Natural killer cell (primary cell): ENCODE measurements around the gene FHIT. TPM values are rescaled to one million over a fixed set of nuclear protein-coding genes. Genes with fewer than 3 reads are reported as not detected.
A peak's percentile ranks its signal among the peaks of the same experiment; 100 is the strongest.

Source experiments
- ATAC-seq, 3 donors: fragments of 150-1000 bp in 2 of 3; fragments of 200-7000 bp in 1 of 3; cut with Tn5 transposase; 1 replicate in 1 of 3; 2 replicates in 2 of 3; pipeline ENCODE4 v1.10.0; 2021; ENCODE audit warnings: mild to moderate bottlenecking in 2 of 3, moderate library complexity in 2 of 3
- DNase-seq, 2 donors: peaks; one replicate each; pipeline versions ENCODE4 v3.0.0 to v3.0.0-alpha.2; 2013 to 2021; ENCODE audit warnings: mixed read lengths in 1 of 2
- H3K27ac ChIP-seq: one replicate; pipeline ENCODE4 v1.5.1; 2013; ENCODE audit warnings: mild to moderate bottlenecking, low read length
- H3K27me3 ChIP-seq: one replicate; pipeline ENCODE4 v1.6.1; 2013; ENCODE audit warnings: low read length; ENCODE audit not compliant: control insufficient read depth, insufficient read depth
- H3K36me3 ChIP-seq: one replicate; pipeline ENCODE4 v1.6.1; 2013; ENCODE audit warnings: low read length; ENCODE audit not compliant: control insufficient read depth, insufficient read depth
- H3K4me1 ChIP-seq: one replicate; pipeline ENCODE4 v1.6.1; 2013; ENCODE audit warnings: low read length; ENCODE audit not compliant: control insufficient read depth, insufficient read depth
- H3K4me3 ChIP-seq: one replicate; pipeline ENCODE4 v1.5.1; 2013; ENCODE audit warnings: low read length
- H3K9me3 ChIP-seq: one replicate; pipeline ENCODE4 v1.6.1; 2013; ENCODE audit warnings: low read length; ENCODE audit not compliant: control insufficient read depth, insufficient read depth
- H3K27ac Mint-ChIP-seq, 2 donors: one replicate each; pipeline ENCODE4 v1.8.0; 2022; ENCODE audit warnings: mild to moderate bottlenecking in 2 of 2, mixed read lengths in 2 of 2, moderate library complexity in 1 of 2
- H3K27me3 Mint-ChIP-seq, 2 donors: one replicate each; pipeline ENCODE4 v1.8.0; 2022; ENCODE audit warnings: low read depth in 2 of 2, mixed read lengths in 2 of 2
- H3K36me3 Mint-ChIP-seq: one replicate; pipeline ENCODE4 v1.8.0; 2022; ENCODE audit warnings: mixed read lengths
- H3K4me1 Mint-ChIP-seq, 2 donors: one replicate each; pipeline ENCODE4 v1.8.0; 2022; ENCODE audit warnings: mixed read lengths in 2 of 2
- H3K4me3 Mint-ChIP-seq: one replicate; pipeline ENCODE4 v1.8.0; 2022; ENCODE audit warnings: mild to moderate bottlenecking, moderate library complexity, mixed read lengths
- H3K9me3 Mint-ChIP-seq, 2 donors: one replicate each; pipeline ENCODE4 v1.8.0; 2022; ENCODE audit warnings: mixed read lengths in 2 of 2
- WGBS: methylation state at CpG from one replicate; pipeline ENCODE4 v1.1.7; 2013; ENCODE audit warnings: missing lambda C conversion rate; ENCODE audit not compliant: insufficient coverage; 5-methylcytosine and 5-hydroxymethylcytosine counted together
- intact Hi-C: fragments of 100-400 bp; cut with micrococcal nuclease; formaldehyde crosslinking; loops from one replicate; pipeline ENCODE4 v1.14.2; 2022
- total RNA-seq, 4 donors: library from RNA; stranded (reverse); fragments of 120-200 nt in 1 of 4; gene quantifications; one replicate each; pipeline versions ENCODE4 v1.2.3 to v1.2.4, GENCODE V29; 2013 to 2022
- TF ChIP-seq, protein P1 (sequence below): fragments of 200-600 bp; IDR thresholded peaks from one replicate; pipeline ENCODE4 v1.8.0; 2022; ENCODE audit warnings: antibody characterized with exemption

The FHIT gene
- total RNA-seq, 3 donors from 2014 or later (not counting 1 experiment from before 2014, with no cell fraction given) = 2.7 to 6.1 (median 3.3) TPM

DNA sequence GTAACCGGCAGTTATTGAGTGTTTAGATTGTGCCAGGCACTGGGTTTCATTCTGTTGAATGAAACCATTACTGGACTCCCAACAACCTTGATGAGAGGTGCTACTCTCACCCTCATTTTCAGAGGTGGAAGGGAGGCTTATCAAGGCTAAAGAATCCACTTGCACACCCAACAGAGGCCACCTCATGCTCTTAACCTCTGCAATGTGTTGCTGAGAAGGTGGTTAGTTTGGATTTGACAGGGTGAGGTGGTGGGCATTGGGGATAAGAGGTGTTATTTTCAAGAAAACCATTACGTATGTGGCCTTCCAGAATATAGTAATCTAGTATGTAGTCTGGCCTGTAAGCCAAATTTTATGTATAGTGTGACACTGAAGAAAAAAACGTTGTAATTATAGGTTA is 73.1 kb downstream of the FHIT start:
- Histone ChIP-seq H3K4me3 (no peak overlapping the region), H3K36me3 (no peaks in the 10 kb centered on the region), H3K27me3 (no peaks in the 10 kb centered on the region), H3K9me3 (no peaks in the 10 kb centered on the region), H3K4me1 (no peaks in the 10 kb centered on the region), H3K27ac (no peak overlapping the region)
- intact Hi-C loops = no loop called here
- no peak for DNase-seq
- 57% methylated on average over 2 of the region's 3 CpGs for WGBS
- Mint-ChIP-seq H3K27ac (no peak overlapping the region), H3K36me3 (no peaks in the 10 kb centered on the region), H3K4me1 (peaks cover 19 to 23% of the 10 kb centered on the region in 2 donors), H3K27me3 (no peaks in the 10 kb centered on the region), H3K9me3 (no peaks in the 10 kb centered on the region), H3K4me3 (no peak overlapping the region)
- TF ChIP-seq, protein P1, sequence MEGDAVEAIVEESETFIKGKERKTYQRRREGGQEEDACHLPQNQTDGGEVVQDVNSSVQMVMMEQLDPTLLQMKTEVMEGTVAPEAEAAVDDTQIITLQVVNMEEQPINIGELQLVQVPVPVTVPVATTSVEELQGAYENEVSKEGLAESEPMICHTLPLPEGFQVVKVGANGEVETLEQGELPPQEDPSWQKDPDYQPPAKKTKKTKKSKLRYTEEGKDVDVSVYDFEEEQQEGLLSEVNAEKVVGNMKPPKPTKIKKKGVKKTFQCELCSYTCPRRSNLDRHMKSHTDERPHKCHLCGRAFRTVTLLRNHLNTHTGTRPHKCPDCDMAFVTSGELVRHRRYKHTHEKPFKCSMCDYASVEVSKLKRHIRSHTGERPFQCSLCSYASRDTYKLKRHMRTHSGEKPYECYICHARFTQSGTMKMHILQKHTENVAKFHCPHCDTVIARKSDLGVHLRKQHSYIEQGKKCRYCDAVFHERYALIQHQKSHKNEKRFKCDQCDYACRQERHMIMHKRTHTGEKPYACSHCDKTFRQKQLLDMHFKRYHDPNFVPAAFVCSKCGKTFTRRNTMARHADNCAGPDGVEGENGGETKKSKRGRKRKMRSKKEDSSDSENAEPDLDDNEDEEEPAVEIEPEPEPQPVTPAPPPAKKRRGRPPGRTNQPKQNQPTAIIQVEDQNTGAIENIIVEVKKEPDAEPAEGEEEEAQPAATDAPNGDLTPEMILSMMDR = no peak
- peak in 1 of 3 donors; percentile 60 for ATAC-seq

DNA sequence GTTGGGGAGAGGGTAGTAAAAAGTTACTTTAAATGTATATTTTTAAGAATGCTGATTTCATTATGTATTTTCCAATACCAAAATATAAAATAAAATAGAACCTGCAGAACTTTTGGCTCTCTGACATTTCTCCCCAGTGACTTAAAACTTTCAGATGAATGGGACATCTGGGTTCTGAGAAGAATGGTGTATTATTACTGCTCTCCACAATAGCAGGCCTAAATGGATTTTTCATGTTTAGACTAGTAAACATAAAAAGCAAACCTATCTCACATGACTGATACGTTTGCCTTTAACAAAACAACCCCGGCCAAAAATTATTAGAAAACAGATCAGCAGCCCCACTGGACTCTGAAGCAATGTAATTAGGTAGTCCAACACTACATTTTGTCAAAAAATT is 73.8 kb downstream of the FHIT start:
- peaks cover 23 to 27% of the 10 kb centered on the region in 2 donors for H3K4me1 Mint-ChIP-seq
- no peak overlapping the region for H3K4me3 Mint-ChIP-seq
- H3K36me3 ChIP-seq = no peaks in the 10 kb centered on the region
- no peaks in the 10 kb centered on the region for H3K36me3 Mint-ChIP-seq
- H3K27me3 ChIP-seq = no peaks in the 10 kb centered on the region
- TF ChIP-seq, protein P1 = no peak
- H3K9me3 Mint-ChIP-seq = no peaks in the 10 kb centered on the region
- H3K4me1 ChIP-seq = peaks cover 5% of the 10 kb centered on the region
- no peak for DNase-seq
- H3K27me3 Mint-ChIP-seq = no peaks in the 10 kb centered on the region
- no peak overlapping the region for H3K27ac Mint-ChIP-seq
- ATAC-seq = no peak
- 91% methylated on average over 2 of the region's 2 CpGs for WGBS
- no peak overlapping the region for H3K27ac ChIP-seq
- no peak overlapping the region for H3K4me3 ChIP-seq
- H3K9me3 ChIP-seq = no peaks in the 10 kb centered on the region
- intact Hi-C loops = no loop called here

DNA sequence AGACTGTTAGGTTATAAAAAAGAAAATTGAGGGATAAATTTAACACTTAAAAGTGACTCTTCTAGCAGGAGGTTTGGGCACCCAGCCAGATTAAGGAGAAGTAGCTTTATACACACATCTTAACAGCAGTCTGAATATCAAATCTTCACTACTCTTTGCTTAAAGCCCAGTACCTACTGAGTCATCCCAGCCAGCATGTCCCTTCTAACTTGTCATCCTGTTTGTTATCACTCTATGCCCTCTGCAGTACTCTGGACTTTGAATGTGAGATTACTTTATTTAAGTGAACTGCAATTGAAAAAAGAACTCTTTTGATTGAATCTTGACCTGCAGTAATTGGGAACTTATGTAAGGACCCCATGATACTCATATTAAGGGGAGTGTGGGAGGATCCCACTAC is 77.6 kb downstream of the FHIT start:
- Histone ChIP-seq H3K9me3 (no peaks in the 10 kb centered on the region), H3K4me1 (peaks cover 7% of the 10 kb centered on the region), H3K36me3 (no peaks in the 10 kb centered on the region), H3K27me3 (no peaks in the 10 kb centered on the region), H3K27ac (no peak overlapping the region), H3K4me3 (no peak overlapping the region)
- no peaks in the 10 kb centered on the region for H3K36me3 Mint-ChIP-seq
- ATAC-seq (no peak), DNase-seq (no peak)
- H3K27ac Mint-ChIP-seq = peak overlapping the region in 1 of 2 donors; percentile 36
- TF ChIP-seq, protein P1 = no peak
- no peaks in the 10 kb centered on the region for H3K27me3 Mint-ChIP-seq
- intact Hi-C loops = no loop called here
- H3K4me1 Mint-ChIP-seq = peaks cover 23 to 29% of the 10 kb centered on the region in 2 donors
- peak overlapping the region; percentile 10 for H3K4me3 Mint-ChIP-seq
- H3K9me3 Mint-ChIP-seq = no peaks in the 10 kb centered on the region

DNA sequence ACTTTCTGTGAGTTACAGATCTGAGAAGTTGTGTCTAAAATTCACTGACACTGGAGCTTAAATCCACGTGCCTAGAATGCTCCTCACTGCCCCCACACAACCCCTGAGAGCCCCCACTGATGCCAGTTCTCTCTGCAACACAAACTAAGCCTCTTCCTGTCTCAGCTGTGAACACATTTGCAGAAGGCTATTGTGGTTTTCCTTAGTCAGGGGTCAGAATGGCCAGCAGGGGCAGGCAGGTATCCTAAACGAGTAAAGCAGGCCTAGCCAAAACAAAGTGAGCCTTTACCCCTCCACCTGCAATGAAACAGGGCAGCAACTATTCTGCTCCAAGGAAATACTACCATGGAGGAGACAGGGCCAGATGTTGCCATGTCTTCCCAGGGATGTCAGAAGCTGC is 78.6 kb downstream of the FHIT start:
- TF ChIP-seq, protein P1 = no peak
- Mint-ChIP-seq H3K27me3 (no peaks in the 10 kb centered on the region), H3K27ac (peak overlapping the region in 1 of 2 donors; percentile 39), H3K4me3 (no peak overlapping the region), H3K4me1 (peaks cover 18 to 23% of the 10 kb centered on the region in 2 donors), H3K9me3 (no peaks in the 10 kb centered on the region), H3K36me3 (no peaks in the 10 kb centered on the region)
- intact Hi-C loops = no loop called here
- Histone ChIP-seq H3K9me3 (no peaks in the 10 kb centered on the region), H3K4me3 (no peak overlapping the region), H3K27ac (no peak overlapping the region), H3K27me3 (no peaks in the 10 kb centered on the region), H3K36me3 (no peaks in the 10 kb centered on the region), H3K4me1 (peaks cover 7% of the 10 kb centered on the region)
- 10% methylated on average over 2 of the region's 2 CpGs for WGBS
- peak in 1 of 3 donors; percentile 64 for ATAC-seq
- DNase-seq = no peak
